ENCODE measurements around the gene PEAK1.

DNA sequence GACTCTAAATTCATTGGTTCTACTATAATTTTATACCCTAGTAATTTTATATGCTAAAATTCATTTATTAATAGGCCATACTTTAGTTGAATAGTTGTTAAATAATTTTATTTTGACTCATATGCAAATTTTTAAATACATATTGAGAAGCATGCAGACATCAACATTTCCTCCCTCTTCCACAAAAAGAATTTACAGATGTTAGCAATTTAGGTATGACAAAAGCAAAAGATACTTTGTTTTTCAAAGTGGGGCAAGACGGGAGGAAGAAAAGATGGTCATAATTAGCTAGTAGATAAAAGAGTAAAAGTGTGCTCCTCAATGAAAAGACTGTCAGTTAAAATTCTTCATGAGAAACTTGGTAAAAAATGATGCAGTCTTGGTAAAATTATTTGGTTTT lies 200.1 kb downstream of the PEAK1 start:
- TF ChIP-seq CTCF (conservative IDR thresholded peaks at IDR 0.05; ENCODE audit: low read depth, low read length) = no peak
- no peak for TF ChIP-seq EZH2 (IDR thresholded peaks at IDR 0.05; ENCODE audit: low read length, unreplicated experiment)

Measured in PC-3 (cell line).